GM21723 (cell line): ENCODE measurements around the gene METRN.

Experiments used
- ATAC-seq: cut with Tn5 transposase; IDR thresholded peaks from one replicate; pipeline ENCODE4 v1.9.1; 2021; ENCODE audit warnings: mild to moderate bottlenecking, moderate library complexity; ENCODE audit not compliant: unreplicated experiment

METRN gene

GRCh38 chr16:714558-715476 is at the start of gene METRN:
METRN (plus strand) TSS chr16:715118; CDS start chr16:715290, 172 bp downstream.
- ATAC-seq = peak; percentile 55

- no peak for ATAC-seq
Measured at GRCh38 chr16:666572-666971, 48.3 kb upstream of the METRN start.

DNA sequence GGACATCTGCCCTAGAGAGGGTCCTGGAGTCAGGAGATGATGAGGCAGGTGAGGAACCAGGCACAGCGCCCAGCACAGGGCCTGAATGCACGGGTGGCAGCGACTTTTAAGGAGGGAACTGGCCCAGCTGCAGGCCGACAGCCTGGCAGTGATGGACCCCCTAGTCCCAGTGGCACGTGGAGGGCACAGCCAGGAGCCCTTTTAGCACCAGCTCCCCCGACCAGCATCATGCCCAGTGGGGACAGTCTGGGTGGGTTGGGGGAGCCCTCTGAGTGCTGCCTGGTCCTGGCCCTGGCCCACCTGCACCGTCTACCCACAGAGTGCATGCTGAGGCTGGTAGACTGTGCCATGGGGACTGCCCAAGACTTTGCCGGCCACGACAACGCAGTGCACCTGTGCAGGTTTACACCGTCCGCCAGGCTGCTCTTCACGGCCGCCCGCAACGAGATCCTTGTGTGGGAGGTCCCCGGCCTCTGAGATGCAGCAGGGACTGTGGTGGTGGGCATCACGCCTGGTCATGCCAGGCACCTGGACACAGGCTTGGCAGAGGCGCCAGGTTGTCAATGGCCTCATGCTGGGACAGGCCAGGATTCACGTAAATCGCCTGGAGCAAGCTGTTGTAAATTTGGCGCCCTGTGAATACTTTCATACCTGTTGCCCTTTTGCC is 47.7 kb upstream of the METRN start:
- no peak for ATAC-seq

GRCh38 chr16:667780-668518 is 47.0 kb upstream of the METRN start, which contains the start of gene RHOT2:
RHOT2 (plus strand) TSS chr16:668132; CDS start chr16:668200, 68 bp downstream.
- peak; percentile 75 for ATAC-seq

DNA sequence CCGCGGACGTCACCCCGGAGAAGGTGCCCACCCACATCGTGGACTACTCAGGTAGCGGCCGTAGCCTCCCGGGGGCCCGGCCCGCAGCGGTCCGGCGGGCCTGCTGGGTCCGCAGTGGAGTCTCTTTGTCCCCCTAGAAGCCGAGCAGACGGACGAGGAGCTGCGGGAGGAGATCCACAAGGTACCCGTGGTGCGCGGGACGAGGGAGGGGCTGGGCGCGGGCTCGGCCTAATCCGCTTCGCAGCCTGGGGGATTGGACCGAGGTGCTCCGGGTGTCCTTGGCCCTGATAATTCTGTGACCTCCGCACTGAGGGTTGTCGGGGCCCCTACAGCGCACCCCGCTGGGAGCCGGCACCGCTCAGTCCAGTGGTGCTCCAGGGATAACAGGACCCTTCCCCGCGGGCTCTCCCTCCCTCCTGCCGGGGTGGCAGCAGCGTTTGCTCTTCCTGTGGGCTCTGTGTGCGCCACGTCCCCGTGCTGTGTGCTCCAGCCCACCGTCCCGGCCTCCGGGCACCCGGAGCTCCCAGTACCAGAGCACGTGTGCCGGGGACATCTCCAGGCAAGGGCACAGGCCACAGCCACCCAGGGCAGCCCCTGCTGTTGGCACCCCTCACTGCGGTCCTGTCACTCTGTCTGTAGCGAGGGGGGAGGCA is 46.3 kb upstream of the METRN start:
- ATAC-seq = no peak

DNA sequence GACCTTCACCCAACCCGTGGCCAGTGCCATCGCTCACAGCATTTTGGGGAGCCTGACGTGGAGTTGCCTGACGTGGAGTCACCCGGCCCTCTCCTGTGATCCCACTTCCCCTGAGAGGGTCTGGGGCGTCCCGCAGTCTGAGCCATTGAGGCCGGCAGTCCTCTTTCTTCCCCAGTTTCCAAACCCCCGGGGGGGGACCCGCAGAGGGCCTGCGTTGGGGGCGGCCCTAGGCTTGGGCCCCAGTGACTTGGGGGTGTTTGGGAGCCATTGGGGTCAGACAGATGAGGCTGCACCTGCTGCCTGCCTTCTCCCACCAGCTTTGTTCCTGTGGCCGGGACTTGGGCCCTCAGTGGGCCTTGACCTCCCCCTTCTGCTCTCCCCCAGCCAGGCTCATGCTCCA is 45.3 kb upstream of the METRN start:
- ATAC-seq = no peak

DNA sequence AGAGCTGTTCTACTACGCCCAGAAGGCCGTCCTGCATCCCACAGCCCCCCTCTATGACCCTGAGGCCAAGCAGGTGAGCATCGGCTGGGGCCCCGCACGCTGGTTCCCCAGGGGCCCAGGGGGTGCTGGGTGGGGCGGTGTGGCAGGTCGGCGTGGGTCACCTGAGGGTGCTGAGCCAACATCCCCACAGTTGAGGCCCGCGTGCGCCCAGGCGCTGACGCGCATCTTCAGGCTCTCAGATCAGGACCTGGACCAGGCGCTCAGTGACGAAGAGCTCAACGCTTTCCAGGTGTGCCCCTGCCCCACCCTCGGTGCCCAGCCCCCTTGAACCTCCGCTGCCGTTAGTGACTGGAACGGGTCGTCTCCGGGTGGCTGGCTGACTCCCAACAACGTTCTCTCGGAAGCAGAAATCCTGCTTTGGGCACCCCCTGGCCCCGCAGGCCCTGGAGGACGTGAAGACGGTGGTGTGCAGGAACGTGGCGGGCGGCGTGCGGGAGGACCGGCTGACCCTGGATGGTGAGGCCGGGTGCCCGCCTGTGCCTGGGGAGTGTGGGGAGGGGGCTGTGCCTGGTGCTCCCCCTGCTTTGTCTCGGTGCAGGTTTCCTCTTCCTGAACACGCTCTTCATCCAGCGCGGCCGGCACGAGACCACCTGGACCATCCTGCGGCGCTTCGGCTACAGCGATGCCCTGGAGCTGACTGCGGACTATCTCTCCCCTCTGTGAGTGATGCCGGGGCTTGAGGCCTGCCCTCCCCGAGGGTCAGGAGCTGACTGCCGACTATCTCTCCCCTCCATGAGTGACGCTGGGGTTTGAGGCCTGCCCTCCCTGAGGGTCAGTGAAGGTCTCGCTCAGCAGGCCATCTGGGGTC is 44.2 kb upstream of the METRN start:
- no peak for ATAC-seq

DNA sequence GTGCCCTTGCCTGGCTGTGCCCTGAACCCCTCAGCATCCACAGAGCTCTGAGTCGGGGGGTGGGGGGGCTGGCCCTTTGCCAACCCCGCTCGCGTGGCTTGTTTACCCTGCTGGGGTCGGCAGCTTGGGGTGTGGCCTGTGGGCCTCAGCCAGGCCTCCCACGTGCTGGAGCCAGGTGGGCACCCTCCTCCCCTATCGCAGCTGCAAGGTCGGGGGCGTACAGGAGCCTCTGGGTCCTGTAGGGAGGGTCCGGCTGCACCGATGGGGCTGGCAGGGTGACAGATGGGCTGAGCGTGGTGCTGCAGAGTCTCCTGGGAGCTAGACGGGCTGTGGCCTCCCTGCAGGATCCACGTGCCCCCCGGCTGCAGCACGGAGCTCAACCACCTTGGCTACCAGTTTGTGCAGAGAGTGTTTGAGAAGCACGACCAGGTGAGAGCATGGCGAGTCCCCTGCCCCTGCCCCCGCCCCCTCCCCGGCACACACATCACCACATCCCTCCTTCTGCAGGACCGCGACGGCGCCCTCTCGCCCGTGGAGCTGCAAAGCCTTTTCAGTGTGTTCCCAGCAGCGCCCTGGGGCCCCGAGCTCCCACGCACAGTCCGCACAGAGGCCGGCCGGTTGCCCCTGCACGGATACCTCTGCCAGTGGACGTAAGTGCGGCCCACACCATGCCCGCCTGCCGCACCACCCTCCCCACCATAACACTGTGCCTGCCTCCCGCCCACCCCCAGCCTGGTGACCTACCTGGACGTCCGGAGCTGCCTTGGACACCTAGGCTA is 43.4 kb upstream of the METRN start:
- no peak for ATAC-seq

GRCh38 chr16:672371-672770 is 42.5 kb upstream of the METRN start:
- ATAC-seq = no peak

DNA sequence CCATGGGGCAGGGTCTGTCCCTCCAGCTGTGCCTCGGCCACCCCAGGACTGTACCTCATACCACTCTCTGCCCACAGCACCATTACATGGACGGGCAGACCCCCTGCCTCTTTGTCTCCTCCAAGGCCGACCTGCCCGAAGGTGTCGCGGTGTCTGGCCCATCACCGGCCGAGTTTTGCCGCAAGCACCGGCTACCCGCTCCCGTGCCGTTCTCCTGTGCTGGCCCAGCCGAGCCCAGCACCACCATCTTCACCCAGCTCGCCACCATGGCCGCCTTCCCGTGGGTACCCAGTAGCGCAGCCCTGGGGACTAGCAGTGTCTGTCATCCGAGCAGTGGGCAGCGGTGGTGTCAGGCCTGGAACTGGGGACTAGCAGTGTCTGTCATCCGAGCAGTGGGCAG is 42.1 kb upstream of the METRN start:
- ATAC-seq = no peak

DNA sequence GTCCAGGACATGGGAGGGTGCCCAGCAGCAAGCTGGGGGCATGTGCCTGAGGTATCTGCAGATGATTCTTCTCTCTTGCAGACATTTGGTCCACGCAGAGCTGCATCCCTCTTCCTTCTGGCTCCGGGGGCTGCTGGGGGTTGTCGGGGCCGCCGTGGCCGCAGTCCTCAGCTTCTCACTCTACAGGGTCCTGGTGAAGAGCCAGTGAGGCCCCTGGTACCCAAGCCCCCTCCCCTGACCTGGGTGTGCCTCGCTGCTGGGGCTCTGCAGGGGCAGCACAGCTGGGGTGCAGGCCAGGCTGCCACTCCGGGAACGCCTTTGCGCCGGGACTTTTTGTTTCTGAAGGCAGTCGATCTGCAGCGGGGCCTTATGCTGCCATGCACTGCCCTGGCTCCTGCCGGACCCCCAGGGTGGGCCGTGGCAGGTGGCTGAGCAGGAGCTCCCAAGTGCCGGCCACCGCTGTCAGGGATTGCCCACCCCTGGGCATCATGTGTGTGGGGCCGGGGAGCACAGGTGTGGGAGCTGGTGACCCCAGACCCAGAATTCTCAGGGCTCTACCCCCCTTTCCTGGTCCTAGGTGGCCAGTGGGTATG is 41.4 kb upstream of the METRN start:
- ATAC-seq = no peak

DNA sequence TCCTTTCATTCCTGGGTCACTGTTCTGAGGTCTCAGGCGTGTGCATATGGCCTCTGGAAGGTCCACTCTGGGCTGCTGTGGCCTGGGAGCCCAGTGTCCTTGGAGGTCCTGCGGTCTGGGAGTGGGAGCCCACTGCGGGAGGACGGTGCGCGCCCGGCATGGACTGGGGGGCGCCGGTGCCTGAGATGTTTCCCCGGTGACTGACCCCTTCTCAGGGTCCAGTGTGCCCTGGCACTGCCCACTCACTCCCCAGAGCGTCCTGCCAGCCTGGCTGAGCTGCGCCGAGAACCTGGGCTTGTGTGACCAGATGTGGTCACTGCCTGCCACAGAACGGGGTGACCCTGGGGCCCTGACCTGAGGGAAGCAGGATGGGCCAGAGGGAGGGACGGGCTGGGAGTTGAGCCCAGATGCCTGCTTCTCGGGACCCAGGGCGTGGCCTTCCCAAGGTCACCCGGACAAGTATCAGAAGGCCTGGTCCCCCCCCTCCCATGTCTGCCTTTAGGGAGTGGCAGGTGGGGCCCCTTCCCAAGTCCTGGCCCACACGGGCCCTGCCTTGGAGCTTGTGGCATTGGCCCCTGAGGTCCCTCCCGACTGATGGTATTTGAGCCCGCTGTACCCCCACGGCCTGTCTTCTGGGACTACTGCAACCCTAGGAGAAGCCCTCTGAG is 40.6 kb upstream of the METRN start:
- no peak for ATAC-seq

DNA sequence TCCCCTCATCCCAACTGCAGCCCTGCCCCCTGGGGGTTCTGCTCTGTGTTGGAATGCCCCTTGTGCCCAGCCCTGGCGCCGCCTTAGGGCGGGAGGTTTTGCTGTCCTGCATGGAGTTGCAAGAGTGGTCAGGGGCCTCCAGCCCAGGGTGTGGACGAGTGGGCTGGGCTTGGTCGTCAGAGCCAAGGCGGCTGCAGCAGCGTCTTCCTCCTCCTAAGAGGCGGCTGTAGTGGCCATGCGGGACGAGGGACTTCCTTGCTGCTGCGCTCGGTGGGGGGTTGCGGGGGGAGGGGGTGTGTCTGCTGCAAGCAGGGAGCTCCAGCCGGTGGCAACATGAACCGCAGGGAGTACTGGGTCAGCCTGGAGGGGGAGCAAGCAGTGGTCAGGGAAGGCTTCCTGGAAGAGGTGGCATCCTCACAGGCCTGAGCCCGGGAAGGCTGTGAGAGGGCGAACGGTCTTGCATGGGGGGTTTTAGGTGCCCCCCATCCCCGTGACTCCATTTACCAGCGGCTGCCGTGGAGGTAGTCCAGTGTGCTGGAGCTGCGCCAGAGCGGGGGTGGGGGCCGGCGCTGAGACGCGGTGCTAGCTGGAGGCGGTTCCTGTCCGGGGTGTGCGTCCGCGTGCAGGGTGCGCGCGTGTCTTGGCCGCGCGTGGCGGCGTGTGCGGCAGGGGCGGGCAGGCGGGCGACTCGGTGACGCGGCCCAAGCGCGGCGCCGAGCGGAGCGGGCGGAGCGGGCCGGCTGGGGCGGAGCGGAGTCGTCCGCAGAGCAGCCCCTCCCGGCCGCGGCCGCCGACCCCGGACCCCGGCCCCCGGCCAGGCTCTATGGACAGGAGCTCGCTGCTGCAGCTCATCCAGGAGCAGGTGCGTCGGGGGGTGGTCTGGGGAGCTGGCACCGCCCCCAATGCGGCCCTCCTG is 39.7 kb upstream of the METRN start, which contains the start of gene RHBDL1:
TSS of gene RHBDL1 (plus strand) at position 704 of the 916 bp plus-strand sequence. CDS start at position 824, 120 bp downstream.
- no peak for ATAC-seq

GRCh38 chr16:675884-676564 is 38.9 kb upstream of the METRN start:
- ATAC-seq = no peak

GRCh38 chr16:676565-676902 is 38.4 kb upstream of the METRN start:
- no peak for ATAC-seq

DNA sequence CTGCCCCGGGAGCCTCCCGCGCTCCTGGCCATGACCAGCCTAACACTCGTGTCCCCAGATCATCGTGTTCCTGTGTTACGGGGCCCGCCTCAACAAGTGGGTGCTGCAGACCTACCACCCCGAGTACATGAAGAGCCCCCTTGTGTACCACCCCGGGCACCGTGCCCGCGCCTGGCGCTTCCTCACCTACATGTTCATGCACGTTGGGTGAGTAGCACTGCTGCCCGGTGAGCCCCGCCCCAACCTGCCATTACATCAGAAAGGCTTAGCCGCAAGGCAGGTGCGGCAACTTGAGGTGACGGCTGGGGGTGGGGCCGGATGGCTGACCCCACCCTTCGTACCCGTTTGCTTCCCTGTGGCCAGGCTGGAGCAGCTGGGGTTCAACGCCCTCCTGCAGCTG is 38.0 kb upstream of the METRN start:
- ATAC-seq = no peak
